Activated T-cell treated with anti-CD3 and anti-CD28 coated beads, Interleukin-2, amount 50 U/mL, for 72 hours (primary cell): ENCODE measurements around the gene GTF3C1. TPM values are rescaled to one million over a fixed set of nuclear protein-coding genes. Genes with fewer than 3 reads are reported as not detected.
"Not testable (repeated sequence)": the region's sequence is repeated elsewhere in the genome, so short reads cannot be mapped to it uniquely, and the experiment has no call there.

Source experiments
- ATAC-seq, 2 donors: fragments of 150-1000 bp; cut with Tn5 transposase; replicated peaks in 1 of 2; 2 replicates each; pipeline ENCODE4 v1.10.0; 2021; ENCODE audit warnings: moderate library complexity in 2 of 2, mild to moderate bottlenecking in 1 of 2
- DNase-seq, 2 donors: peaks; one replicate each; pipeline ENCODE4 v3.0.0; 2021 to 2022; ENCODE audit warnings: mixed read lengths in 1 of 2
- H3K27ac Mint-ChIP-seq: one replicate; pipeline ENCODE4 v1.8.0; 2022; ENCODE audit warnings: mild to moderate bottlenecking, moderate library complexity, mixed read lengths
- H3K27me3 Mint-ChIP-seq: one replicate; pipeline ENCODE4 v1.8.0; 2022; ENCODE audit warnings: low read depth, mixed read lengths
- H3K36me3 Mint-ChIP-seq, 2 donors: one replicate each; pipeline ENCODE4 v1.8.0; 2022; ENCODE audit warnings: mixed read lengths in 2 of 2, mild to moderate bottlenecking in 1 of 2; ENCODE audit not compliant: insufficient read depth in 2 of 2
- H3K4me1 Mint-ChIP-seq: one replicate; pipeline ENCODE4 v1.8.0; 2022; ENCODE audit warnings: low read depth, mixed read lengths
- H3K4me3 Mint-ChIP-seq, 2 donors: one replicate each; pipeline ENCODE4 v1.8.0; 2022; ENCODE audit warnings: mild to moderate bottlenecking in 2 of 2, mixed read lengths in 2 of 2, moderate library complexity in 2 of 2
- H3K9me3 Mint-ChIP-seq, 2 donors: one replicate each; pipeline ENCODE4 v1.8.0; 2022; ENCODE audit warnings: mixed read lengths in 2 of 2
- total RNA-seq, 2 donors: library from RNA; stranded (reverse); gene quantifications; one replicate each; pipeline ENCODE4 v1.2.3, GENCODE V29; 2022

The GTF3C1 gene
- total RNA-seq, 2 donors from 2014 or later = 49.6 to 61.1 TPM

DNA sequence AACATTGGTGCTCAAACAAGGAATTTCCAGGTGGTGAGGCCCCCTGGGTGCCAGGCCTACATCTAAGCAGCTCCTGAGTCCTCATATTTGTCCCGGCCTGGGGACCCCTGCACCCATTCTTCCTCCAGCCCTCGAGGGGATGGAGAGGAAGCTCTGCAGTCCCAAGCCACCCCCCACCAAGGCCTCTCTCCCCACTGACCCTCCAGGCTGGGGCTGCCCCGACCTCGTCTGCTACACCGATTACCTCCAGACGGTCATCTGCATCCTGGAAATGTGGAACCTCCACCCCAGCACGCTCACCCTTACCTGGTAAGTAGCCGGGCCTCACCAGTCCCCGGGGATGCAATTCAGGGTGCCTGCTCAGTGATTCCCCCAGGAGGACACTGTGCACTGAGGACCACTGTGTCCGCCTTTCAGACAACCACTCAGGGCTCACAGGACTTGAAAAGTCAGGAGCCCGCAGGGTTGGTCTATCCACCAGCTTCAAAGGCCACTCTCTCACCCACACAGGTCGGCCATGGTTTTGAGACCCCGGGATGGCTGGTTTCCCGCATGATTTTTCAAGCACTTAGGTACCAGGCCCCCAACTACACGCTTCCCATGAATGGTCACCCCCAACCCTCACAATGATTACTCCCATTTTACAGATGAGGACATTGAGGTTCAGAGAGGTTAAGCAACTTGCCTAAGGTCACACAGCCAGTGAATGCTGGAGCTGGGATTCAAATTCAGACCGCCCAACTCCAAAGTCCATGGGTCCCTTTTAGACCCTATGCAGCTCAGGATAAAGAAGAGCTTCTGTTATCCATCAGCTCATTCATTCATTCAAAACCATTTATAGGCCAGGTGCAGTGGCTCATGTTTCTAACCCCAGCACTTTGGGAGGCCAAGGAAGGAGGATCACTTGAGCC lies 115.3 kb downstream of the GTF3C1 start:
- Mint-ChIP-seq H3K9me3 (no peaks in the 10 kb centered on the region), H3K36me3 (peaks cover 22 to 47% of the 10 kb centered on the region in 2 donors), H3K4me3 (no peak overlapping the region), H3K27ac (peak overlapping the region; percentile 42), H3K27me3 (no peaks in the 10 kb centered on the region), H3K4me1 (peaks cover 33% of the 10 kb centered on the region)
- ATAC-seq (no peak), DNase-seq (no peak)

DNA sequence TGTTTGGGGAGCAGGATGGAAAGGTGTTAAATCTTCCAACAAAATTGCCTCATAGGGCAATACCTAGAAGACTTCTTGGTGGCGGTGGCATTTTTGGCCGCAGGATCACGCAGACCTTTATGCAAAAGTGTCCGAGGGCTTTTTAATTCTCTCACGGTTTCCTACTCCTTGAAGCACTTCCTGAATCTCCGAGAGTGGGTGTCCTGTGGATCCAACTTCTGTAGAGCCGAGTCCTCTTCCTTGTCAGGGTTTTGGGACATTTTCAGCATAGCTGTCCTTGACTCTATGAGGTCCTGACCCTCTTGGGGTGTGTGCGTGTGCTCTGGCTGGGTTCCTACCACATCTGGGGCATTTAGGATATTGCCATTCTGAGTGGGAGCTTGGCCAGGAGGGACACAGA lies 116.1 kb downstream of the GTF3C1 start:
- Mint-ChIP-seq H3K27ac (peak overlapping the region; percentile 7), H3K4me1 (peaks cover 37% of the 10 kb centered on the region), H3K9me3 (no peaks in the 10 kb centered on the region), H3K27me3 (no peaks in the 10 kb centered on the region), H3K4me3 (no peak overlapping the region), H3K36me3 (peaks cover 18 to 48% of the 10 kb centered on the region in 2 donors)
- no peak for DNase-seq
- ATAC-seq = no peak

DNA sequence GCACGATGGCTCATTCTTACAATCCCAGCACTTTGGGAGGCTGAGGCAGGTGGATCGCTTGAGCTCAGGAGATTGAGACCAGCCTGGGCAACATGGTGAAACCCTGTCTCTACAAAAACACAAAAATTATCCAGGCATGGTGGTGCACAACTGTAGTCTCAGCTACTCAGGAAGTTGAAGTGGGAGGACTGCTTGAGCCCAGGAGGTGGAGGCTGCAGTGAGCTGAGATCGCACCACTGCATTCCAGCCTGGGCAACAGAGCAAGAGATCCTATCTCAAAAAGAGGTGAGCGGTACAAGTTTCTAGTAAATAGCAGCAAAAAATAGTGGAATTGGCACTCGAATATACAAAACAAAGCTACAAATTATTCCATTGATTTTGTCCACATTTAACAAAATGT lies 116.5 kb downstream of the GTF3C1 start:
- ATAC-seq, DNase-seq, H3K9me3 Mint-ChIP-seq, H3K4me3 Mint-ChIP-seq, H3K27me3 Mint-ChIP-seq: not testable (repeated sequence)
- Mint-ChIP-seq H3K4me1 (peaks cover 40% of the 10 kb centered on the region), H3K27ac (peak overlapping the region; percentile 88), H3K36me3 (peaks cover 18 to 48% of the 10 kb centered on the region in 2 donors)

DNA sequence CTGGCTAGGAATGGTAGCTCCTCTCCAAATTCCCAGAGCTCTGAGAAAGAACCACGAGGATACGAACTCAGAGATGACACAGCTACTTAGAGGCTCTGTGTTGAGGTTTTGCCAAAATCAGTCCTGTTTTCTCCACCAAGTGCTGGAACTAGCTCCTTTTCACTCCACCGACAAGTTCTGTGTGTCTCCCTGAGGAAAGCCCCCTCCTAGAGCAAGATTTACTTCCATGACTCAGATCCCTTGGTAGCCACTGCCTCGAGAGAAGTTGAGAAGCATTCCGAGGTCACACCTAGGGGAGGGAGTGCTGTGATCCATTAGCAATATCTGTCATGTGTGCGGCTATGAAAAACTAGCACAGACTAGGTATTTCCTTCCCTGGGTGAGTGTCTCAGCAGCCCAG lies 117.2 kb downstream of the GTF3C1 start:
- H3K4me1 Mint-ChIP-seq = peaks cover 46% of the 10 kb centered on the region
- no peak overlapping the region for H3K4me3 Mint-ChIP-seq
- H3K36me3 Mint-ChIP-seq = peaks cover 17 to 51% of the 10 kb centered on the region in 2 donors
- DNase-seq (no peak), ATAC-seq (no peak)
- H3K27ac Mint-ChIP-seq = peak overlapping the region; percentile 88
- no peaks in the 10 kb centered on the region for H3K27me3 Mint-ChIP-seq
- H3K9me3 Mint-ChIP-seq = no peaks in the 10 kb centered on the region

DNA sequence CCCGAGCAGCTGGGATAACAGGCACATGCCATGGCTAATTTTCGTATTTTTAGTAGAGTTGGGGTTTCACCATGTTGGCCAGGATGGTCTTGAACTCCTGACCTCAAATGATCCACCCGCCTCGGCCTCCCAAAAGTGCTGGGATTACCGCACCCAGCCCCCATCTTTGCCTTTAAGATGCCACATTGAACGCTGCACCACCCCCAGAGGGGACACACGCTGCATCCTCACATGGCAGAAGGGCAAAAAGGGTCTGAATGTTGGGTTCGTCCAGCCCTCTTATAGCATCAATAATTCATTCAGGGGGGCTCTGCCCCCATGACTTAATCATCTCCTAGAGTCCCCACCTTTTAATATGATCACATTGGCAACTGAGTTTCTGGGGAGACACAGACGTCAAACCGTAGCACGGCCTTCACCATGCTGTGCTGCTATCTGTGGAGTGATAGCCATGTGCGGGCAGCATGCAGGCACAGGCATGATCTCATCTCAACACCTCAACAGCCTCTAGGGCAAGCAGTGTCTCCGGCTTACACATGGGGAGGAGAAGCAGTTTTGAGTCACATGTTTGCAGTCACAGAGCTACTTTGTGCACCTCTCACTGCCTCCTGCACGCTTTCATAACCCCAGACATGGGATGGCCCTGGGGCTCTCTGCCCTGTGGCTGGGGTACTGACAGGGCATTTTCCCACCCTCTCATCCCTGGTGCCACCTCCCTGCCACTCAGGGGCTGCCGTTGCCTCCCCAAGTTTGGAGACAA lies 117.8 kb downstream of the GTF3C1 start:
- Mint-ChIP-seq H3K27me3 (no peaks in the 10 kb centered on the region), H3K4me1 (peaks cover 52% of the 10 kb centered on the region), H3K9me3 (no peaks in the 10 kb centered on the region), H3K36me3 (peaks cover 20 to 54% of the 10 kb centered on the region in 2 donors), H3K27ac (peak overlapping the region; percentile 88), H3K4me3 (no peak overlapping the region)
- ATAC-seq (peak; percentile 37 to 45), DNase-seq (no peak)

DNA sequence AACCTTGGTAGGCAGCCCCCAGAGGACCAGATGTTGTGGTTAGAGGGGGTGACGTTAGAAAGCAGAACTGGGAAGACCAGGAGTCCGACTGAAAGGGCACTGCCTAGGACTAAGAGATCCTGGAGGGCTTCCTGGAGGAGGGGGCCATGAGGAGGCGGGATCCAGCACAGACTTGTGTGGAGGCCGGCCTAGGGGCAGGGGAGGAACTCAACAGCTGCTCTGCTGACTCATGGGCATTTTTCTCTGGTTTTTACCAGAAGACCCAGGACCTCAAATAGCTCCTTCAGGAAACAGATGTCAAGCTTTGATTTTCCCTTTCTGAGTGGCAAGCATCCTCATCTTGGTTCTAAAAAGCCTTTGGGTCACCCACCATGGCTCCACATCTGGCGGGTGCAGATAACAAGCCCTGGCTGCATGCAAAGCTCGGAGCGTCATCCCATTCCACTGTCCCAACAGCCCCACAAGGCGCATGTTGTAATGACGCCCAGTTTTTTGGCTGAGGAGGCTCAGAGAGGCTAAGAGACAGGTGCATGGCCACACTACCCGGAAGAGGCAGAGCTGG lies 118.7 kb downstream of the GTF3C1 start:
- Mint-ChIP-seq H3K27me3 (no peaks in the 10 kb centered on the region), H3K9me3 (no peaks in the 10 kb centered on the region), H3K4me1 (peaks cover 61% of the 10 kb centered on the region), H3K27ac (peak overlapping the region; percentile 92), H3K4me3 (no peak overlapping the region), H3K36me3 (peaks cover 18 to 54% of the 10 kb centered on the region in 2 donors)
- ATAC-seq (no peak), DNase-seq (no peak)

DNA sequence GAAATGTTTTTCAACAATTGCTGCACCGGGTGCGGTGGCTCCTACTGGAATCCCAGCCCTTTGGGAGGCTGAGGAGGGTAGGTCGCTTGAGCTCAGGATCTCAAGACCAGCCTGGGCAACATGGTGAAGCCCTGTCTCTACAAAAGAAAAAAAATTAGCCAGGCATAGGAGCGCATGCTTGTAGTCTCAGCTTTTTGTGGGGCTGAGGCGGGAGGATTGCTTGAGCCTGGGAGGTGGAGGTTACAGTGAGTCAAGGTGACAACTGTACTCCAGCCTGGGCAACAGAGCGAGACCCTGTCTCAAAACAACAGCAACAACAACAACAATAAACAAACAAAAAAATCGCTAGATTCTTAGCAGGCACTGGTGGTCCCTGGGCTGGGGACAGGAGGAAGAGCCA lies 119.2 kb downstream of the GTF3C1 start:
- no peaks in the 10 kb centered on the region for H3K27me3 Mint-ChIP-seq
- peaks cover 16 to 54% of the 10 kb centered on the region in 2 donors for H3K36me3 Mint-ChIP-seq
- DNase-seq (no peak), ATAC-seq (no peak)
- H3K9me3 Mint-ChIP-seq = no peaks in the 10 kb centered on the region
- H3K4me3 Mint-ChIP-seq = no peak overlapping the region
- H3K27ac Mint-ChIP-seq = peak overlapping the region; percentile 92
- peaks cover 66% of the 10 kb centered on the region for H3K4me1 Mint-ChIP-seq

DNA sequence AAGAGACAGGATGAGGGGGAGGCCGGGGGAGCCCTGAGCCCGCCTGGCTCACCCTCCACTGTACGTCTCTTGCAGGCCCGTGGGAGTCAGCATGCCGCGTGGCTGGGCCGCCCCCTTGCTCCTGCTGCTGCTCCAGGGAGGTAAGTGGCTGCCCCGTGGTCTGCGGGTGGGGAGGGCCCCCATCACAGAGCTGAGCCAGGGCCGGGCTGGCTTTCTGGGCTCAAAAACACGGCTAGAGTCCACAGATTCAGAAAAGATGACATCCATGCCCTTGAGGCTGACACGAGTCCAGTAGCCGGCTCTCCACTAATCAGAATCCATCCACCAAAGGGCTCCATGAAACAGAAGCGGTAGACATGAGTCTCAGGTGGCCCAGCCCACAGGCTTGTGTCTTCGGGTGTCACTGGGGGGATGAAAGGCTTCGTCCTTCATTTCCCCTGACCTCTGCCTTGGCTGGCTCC lies 119.7 kb downstream of the GTF3C1 start:
- H3K4me1 Mint-ChIP-seq = peaks cover 71% of the 10 kb centered on the region
- peak overlapping the region; percentile 92 for H3K27ac Mint-ChIP-seq
- no peaks in the 10 kb centered on the region for H3K9me3 Mint-ChIP-seq
- peaks cover 17 to 56% of the 10 kb centered on the region in 2 donors for H3K36me3 Mint-ChIP-seq
- DNase-seq = no peak
- H3K4me3 Mint-ChIP-seq = peak overlapping the region; percentile 10 to 40
- ATAC-seq = no peak
- no peaks in the 10 kb centered on the region for H3K27me3 Mint-ChIP-seq

DNA sequence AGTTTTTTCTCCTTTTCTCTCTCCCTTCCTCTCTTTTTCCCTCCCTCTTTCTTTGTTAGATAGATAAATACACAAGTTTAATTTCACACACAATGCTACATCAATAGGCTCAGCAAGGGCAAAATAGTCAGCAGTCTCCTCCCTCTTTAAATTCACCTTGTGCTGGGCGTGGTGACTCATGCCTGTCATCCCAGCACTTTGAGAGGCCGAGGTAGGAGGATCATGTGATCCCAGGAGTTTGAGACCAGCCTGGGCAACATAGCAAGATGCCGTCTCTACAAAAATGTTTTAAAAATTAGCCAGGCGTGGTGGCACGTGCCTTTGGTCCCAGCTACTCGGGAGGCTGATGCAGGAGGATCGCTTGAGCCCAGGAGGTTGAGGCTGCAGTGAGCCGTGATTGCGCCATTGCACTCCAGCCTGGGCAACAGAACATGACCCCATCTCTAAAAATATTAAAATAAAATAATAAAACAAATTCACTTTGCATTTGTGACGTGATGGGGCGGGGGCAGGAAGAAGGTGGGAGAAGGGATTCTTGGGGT lies 120.3 kb downstream of the GTF3C1 start:
- peaks cover 77% of the 10 kb centered on the region for H3K4me1 Mint-ChIP-seq
- H3K27ac Mint-ChIP-seq = peak overlapping the region; percentile 86
- ATAC-seq = no peak
- H3K27me3 Mint-ChIP-seq = no peaks in the 10 kb centered on the region
- no peaks in the 10 kb centered on the region for H3K9me3 Mint-ChIP-seq
- H3K36me3 Mint-ChIP-seq = peaks cover 17 to 54% of the 10 kb centered on the region in 2 donors
- no peak for DNase-seq
- peak overlapping the region; percentile 46 to 50 for H3K4me3 Mint-ChIP-seq

DNA sequence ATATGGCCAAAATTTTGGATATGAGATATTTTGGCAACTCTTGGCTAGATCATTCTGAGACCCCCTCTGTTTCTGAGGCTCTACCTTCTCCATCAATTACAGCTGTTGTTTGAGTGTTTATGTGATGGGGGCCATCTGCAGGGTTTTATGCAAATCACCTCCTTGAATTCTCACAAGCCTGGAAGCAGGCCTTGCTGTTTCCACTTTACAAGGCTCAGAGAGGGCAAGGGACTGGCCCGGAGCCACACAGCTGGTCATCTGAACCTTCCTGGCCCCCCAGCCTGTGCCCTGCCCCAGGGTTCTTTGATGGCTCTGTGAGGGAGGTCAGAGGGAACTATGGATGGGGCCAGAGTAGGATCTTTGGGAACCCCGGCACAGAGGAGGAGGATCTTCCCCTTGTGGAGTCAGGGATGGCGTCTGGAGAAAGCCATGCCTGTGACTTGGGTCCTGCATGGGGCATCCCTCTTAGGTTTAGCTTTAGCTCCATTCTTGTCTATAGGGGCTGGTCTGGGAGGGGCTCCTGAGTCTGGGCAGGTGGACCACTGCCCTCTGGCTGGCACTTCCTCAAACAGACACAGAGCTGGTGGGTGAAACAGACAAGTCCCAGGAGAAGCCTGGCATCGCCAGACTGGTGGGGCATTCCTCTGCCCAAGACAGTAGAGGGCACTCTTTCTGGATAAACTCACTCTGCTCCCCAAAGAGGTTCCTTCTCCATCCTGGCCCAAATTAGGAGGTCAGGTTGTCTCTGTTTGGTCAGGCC lies 121.5 kb downstream of the GTF3C1 start:
- DNase-seq (no peak), ATAC-seq (no peak)
- Mint-ChIP-seq H3K4me3 (peak overlapping the region; percentile 56 to 66), H3K9me3 (peaks cover 0 to 2% of the 10 kb centered on the region in 2 donors), H3K4me1 (peaks cover 87% of the 10 kb centered on the region), H3K27ac (peak overlapping the region; percentile 40), H3K27me3 (no peaks in the 10 kb centered on the region), H3K36me3 (peaks cover 23 to 64% of the 10 kb centered on the region in 2 donors)

DNA sequence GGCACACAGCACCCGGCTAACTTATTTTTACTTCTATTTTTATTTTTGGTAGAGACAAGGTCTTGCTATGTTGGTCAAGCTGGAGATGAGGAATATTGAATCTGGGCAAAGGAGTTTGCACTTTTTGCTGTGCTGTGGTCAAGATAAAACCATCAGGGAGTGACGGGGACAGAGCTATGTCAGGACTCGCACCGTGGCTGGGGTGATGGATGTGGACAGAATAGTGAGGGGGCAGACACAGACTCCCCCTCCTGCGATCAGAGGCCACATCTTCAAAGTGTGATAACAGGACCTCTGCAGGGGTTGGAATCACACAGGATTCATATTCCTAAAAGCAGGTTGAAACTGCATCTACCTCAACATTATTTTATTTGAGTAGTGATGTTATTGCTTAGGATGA lies 122.2 kb downstream of the GTF3C1 start:
- DNase-seq (no peak), ATAC-seq (no peak)
- Mint-ChIP-seq H3K27me3 (no peaks in the 10 kb centered on the region), H3K4me1 (peaks cover 84% of the 10 kb centered on the region), H3K36me3 (peaks cover 23 to 65% of the 10 kb centered on the region in 2 donors), H3K27ac (peak overlapping the region; percentile 86), H3K4me3 (peak overlapping the region; percentile 68 to 73), H3K9me3 (peaks cover 0 to 2% of the 10 kb centered on the region in 2 donors)
